SU-DHL-6 (cell line): Measurements from ENCODE around the gene GRB10.

Source experiments
- H2AFZ ChIP-seq: fragments of 200-600 bp; sonication (generic); 2 replicates; pipeline ENCODE4 v1.6.1; 2014; ENCODE audit warnings: low read depth, mild to moderate bottlenecking, moderate library complexity, mixed read lengths, antibody characterized with exemption, low read length; ENCODE audit not compliant: severe bottlenecking
- H3F3A ChIP-seq: fragments of 200-600 bp; shearing (Covaris generic); 2 replicates; pipeline ENCODE4 v1.6.0; 2016; ENCODE audit warnings: antibody characterized with exemption, mild to moderate bottlenecking; ENCODE audit not compliant: insufficient read depth
- H3K27ac ChIP-seq: fragments of 200-600 bp; sonication (generic); 2 replicates; pipeline ENCODE4 v1.5.1; 2016; ENCODE audit warnings: low read depth, mild to moderate bottlenecking, low read length, moderate library complexity, mixed read lengths
- H3K27me3 ChIP-seq: fragments of 200-600 bp; sonication (generic), shearing (Covaris generic); 2 replicates; pipeline ENCODE4 v1.6.0; 2014; ENCODE audit warnings: mild to moderate bottlenecking, low read length
- H3K36me3 ChIP-seq: fragments of 200-600 bp; sonication (generic); 2 replicates; pipeline ENCODE4 v1.6.1; 2014; ENCODE audit warnings: mild to moderate bottlenecking, low read length, mixed read lengths
- H3K4me2 ChIP-seq: fragments of 300-600, 200-600 bp; shearing (Covaris generic), sonication (generic); 2 replicates; pipeline ENCODE4 v1.6.0; 2014; ENCODE audit warnings: low read length, low read depth, mild to moderate bottlenecking; ENCODE audit not compliant: poor library complexity, severe bottlenecking
- H3K4me3 ChIP-seq: fragments of 200-600 bp; sonication (generic); 2 replicates; pipeline ENCODE4 v1.5.1; 2014; ENCODE audit warnings: antibody characterized with exemption, low read length, mild to moderate bottlenecking, mixed read lengths; ENCODE audit not compliant: insufficient read depth, poor library complexity, severe bottlenecking
- H3K79me2 ChIP-seq: fragments of 200-600 bp; sonication (generic); 2 replicates; pipeline ENCODE4 v1.6.1; 2014; ENCODE audit warnings: mild to moderate bottlenecking, low read length, moderate library complexity; ENCODE audit not compliant: insufficient read depth
- H3K9ac ChIP-seq: fragments of 200-600 bp; sonication (generic); 2 replicates; pipeline ENCODE4 v1.7.0; 2014; ENCODE audit warnings: mild to moderate bottlenecking, low read length
- H3K9me2 ChIP-seq: fragments of 200-600 bp; sonication (generic); replicated peaks from 2 replicates; pipeline ENCODE4 v1.6.1; 2014; ENCODE audit warnings: low read length; ENCODE audit not compliant: insufficient read depth
- H3K9me3 ChIP-seq: fragments of 200-600 bp; sonication (generic); 2 replicates; pipeline ENCODE4 v1.6.1; 2014; ENCODE audit warnings: low read length, mixed read lengths; ENCODE audit not compliant: insufficient read depth
- H4K20me1 ChIP-seq: fragments of 200-600 bp; sonication (generic); 2 replicates; pipeline ENCODE4 v1.6.1; 2014; ENCODE audit warnings: low read depth, mild to moderate bottlenecking, antibody characterized with exemption, low read length, moderate library complexity, mixed read lengths
- EZH2phosphoT487 ChIP-seq: fragments of 200-600 bp; sonication (generic), shearing (Covaris generic); conservative IDR thresholded peaks from 2 replicates; pipeline ENCODE4 v1.6.1; 2018; ENCODE audit warnings: mild to moderate bottlenecking, antibody characterized with exemption, low read length, moderate library complexity, mixed read lengths
- TF ChIP-seq, protein P1 (sequence below): fragments of 200-600 bp; sonication (generic); IDR thresholded peaks from one replicate; pipeline ENCODE4 v1.5.1; 2017; ENCODE audit warnings: antibody characterized with exemption, mild to moderate bottlenecking, low read length, moderate library complexity; ENCODE audit not compliant: insufficient read depth, poor library complexity, severe bottlenecking

The GRB10 gene

GRCh38 chr7:50595491-50596102, 187.1 kb downstream of the GRB10 start:
- Histone ChIP-seq H3K36me3 (no peaks in the 10 kb centered on the region), H3K27me3 (peaks cover 4% of the 10 kb centered on the region; the same call in 1 of the 2 replicates), H4K20me1 (no peaks in the 10 kb centered on the region), H3K9me3 (no peaks in the 10 kb centered on the region), H3K4me2 (no peak overlapping the region), H2AFZ (no peak overlapping the region), H3K9me2 (no peaks in the 10 kb centered on the region), H3K27ac (no peak overlapping the region), H3K9ac (no peak overlapping the region), H3K79me2 (no peaks in the 10 kb centered on the region), H3K4me3 (no peak overlapping the region), H3F3A (no peaks in the 10 kb centered on the region)
- TF ChIP-seq EZH2phosphoT487: no peak
- TF ChIP-seq, protein P1, sequence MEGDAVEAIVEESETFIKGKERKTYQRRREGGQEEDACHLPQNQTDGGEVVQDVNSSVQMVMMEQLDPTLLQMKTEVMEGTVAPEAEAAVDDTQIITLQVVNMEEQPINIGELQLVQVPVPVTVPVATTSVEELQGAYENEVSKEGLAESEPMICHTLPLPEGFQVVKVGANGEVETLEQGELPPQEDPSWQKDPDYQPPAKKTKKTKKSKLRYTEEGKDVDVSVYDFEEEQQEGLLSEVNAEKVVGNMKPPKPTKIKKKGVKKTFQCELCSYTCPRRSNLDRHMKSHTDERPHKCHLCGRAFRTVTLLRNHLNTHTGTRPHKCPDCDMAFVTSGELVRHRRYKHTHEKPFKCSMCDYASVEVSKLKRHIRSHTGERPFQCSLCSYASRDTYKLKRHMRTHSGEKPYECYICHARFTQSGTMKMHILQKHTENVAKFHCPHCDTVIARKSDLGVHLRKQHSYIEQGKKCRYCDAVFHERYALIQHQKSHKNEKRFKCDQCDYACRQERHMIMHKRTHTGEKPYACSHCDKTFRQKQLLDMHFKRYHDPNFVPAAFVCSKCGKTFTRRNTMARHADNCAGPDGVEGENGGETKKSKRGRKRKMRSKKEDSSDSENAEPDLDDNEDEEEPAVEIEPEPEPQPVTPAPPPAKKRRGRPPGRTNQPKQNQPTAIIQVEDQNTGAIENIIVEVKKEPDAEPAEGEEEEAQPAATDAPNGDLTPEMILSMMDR: peak; percentile 44

- Histone ChIP-seq H4K20me1 (no peaks in the 10 kb centered on the region), H3K79me2 (no peaks in the 10 kb centered on the region), H3K4me2 (no peak overlapping the region), H3K4me3 (no peak overlapping the region), H3K36me3 (no peaks in the 10 kb centered on the region), H3K9ac (no peak overlapping the region), H3K9me3 (no peaks in the 10 kb centered on the region), H3K9me2 (no peaks in the 10 kb centered on the region), H2AFZ (no peak overlapping the region), H3K27ac (no peak overlapping the region), H3K27me3 (peaks cover 4% of the 10 kb centered on the region; the same call in 1 of the 2 replicates), H3F3A (no peaks in the 10 kb centered on the region)
- no peak for TF ChIP-seq EZH2phosphoT487
- TF ChIP-seq, protein P1: no peak
Observed at GRCh38 chr7:50594734-50595485, 187.8 kb downstream of the GRB10 start.

DNA sequence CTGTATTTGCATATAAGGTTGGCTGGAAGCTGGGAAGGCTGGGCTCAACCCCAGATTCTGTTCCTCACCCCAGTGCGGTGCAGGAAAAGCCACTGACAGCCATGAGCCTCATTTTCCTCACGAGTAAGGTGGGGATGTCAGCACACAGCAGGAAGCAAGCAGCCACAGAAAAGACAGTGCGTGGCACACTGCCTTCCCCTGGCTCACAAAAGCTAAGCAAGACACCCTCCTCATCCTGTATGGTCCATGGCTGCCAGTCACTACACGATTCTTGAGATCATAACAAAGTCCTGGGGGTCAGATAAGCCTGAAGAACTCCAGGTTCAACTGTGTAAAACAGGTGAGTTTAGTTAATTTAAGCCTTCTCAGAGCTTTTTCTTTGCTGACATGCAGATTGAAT, 188.6 kb downstream of the GRB10 start:
- Histone ChIP-seq H3K9ac (no peak overlapping the region), H3F3A (no peaks in the 10 kb centered on the region), H2AFZ (no peak overlapping the region), H3K27ac (no peak overlapping the region), H3K9me3 (no peaks in the 10 kb centered on the region), H3K36me3 (no peaks in the 10 kb centered on the region), H3K4me3 (no peak overlapping the region), H3K4me2 (no peak overlapping the region), H3K9me2 (no peaks in the 10 kb centered on the region), H3K79me2 (no peaks in the 10 kb centered on the region), H3K27me3 (peaks cover 4% of the 10 kb centered on the region; the same call in 1 of the 2 replicates), H4K20me1 (no peaks in the 10 kb centered on the region)
- no peak for TF ChIP-seq EZH2phosphoT487
- TF ChIP-seq, protein P1: no peak
